ENCODE measurements around the gene IGSF22.
A peak's percentile ranks its signal among the peaks of the same experiment; 100 is the strongest.
"Not testable (repeated sequence)": the region's sequence is repeated elsewhere in the genome, so short reads cannot be mapped to it uniquely, and the experiment has no call there.

IGSF22 gene

GRCh38 chr11:18681949-18682348 is 44.0 kb downstream of the IGSF22 start:
- not testable (repeated sequence) for DNase-seq

- DNase-seq = no peak
Observed at GRCh38 chr11:18677560-18677959, 48.4 kb downstream of the IGSF22 start.

- DNase-seq = no peak
Observed at GRCh38 chr11:18676803-18677202, 49.2 kb downstream of the IGSF22 start.

- peak; percentile 28 for DNase-seq
Observed at GRCh38 chr11:18672209-18672608, 53.8 kb downstream of the IGSF22 start.

- DNase-seq = no peak
Observed at GRCh38 chr11:18671246-18671645, 54.7 kb downstream of the IGSF22 start.

- DNase-seq = no peak
Observed at GRCh38 chr11:18669711-18670110, 56.3 kb downstream of the IGSF22 start.

GRCh38 chr11:18669219-18669596 is 56.8 kb downstream of the IGSF22 start:
- DNase-seq = no peak

GRCh38 chr11:18668131-18668530 is 57.9 kb downstream of the IGSF22 start:
- DNase-seq = no peak

GRCh38 chr11:18665353-18665872 is 60.6 kb downstream of the IGSF22 start:
- DNase-seq = not testable (repeated sequence)

GRCh38 chr11:18657673-18658072 is 68.3 kb downstream of the IGSF22 start:
- no peak for DNase-seq
